GM21381 (cell line): ENCODE results near the gene EIF4E3.

Experiments used
- ATAC-seq: cut with Tn5 transposase; IDR thresholded peaks from one replicate; pipeline ENCODE4 v1.9.1; 2021; ENCODE audit warnings: mild to moderate bottlenecking, moderate library complexity; ENCODE audit not compliant: unreplicated experiment

The EIF4E3 gene

GRCh38 chr3:71652781-71653413, 72.3 kb downstream of the EIF4E3 start:
- no peak for ATAC-seq

GRCh38 chr3:71651625-71652024, 73.6 kb downstream of the EIF4E3 start:
- ATAC-seq: no peak

GRCh38 chr3:71650372-71650771, 74.8 kb downstream of the EIF4E3 start:
- ATAC-seq: no peak

GRCh38 chr3:71649757-71650156, 75.4 kb downstream of the EIF4E3 start:
- no peak for ATAC-seq

GRCh38 chr3:71647751-71648150, 77.5 kb downstream of the EIF4E3 start:
- no peak for ATAC-seq

- ATAC-seq: no peak
Measured at GRCh38 chr3:71646971-71647370, 78.2 kb downstream of the EIF4E3 start.

GRCh38 chr3:71645140-71645539, 80.1 kb downstream of the EIF4E3 start:
- ATAC-seq: no peak

GRCh38 chr3:71641674-71642073, 83.5 kb downstream of the EIF4E3 start:
- no peak for ATAC-seq

- no peak for ATAC-seq
Measured at GRCh38 chr3:71640331-71640983, 84.7 kb downstream of the EIF4E3 start.

- no peak for ATAC-seq
Measured at GRCh38 chr3:71636482-71636881, 88.7 kb downstream of the EIF4E3 start.

- ATAC-seq: no peak
Measured at GRCh38 chr3:71636001-71636400, 89.2 kb downstream of the EIF4E3 start.

GRCh38 chr3:71634671-71635070, 90.5 kb downstream of the EIF4E3 start:
- no peak for ATAC-seq

- no peak for ATAC-seq
Measured at GRCh38 chr3:71629711-71630110, 95.5 kb downstream of the EIF4E3 start.

GRCh38 chr3:71629289-71629688, 95.9 kb downstream of the EIF4E3 start:
- no peak for ATAC-seq

GRCh38 chr3:71628522-71628921, 96.7 kb downstream of the EIF4E3 start:
- no peak for ATAC-seq

- ATAC-seq: no peak
Measured at GRCh38 chr3:71625676-71626075, 99.5 kb downstream of the EIF4E3 start.
